Measurements from ENCODE around the gene OR4F6.

Gene OR4F6

DNA sequence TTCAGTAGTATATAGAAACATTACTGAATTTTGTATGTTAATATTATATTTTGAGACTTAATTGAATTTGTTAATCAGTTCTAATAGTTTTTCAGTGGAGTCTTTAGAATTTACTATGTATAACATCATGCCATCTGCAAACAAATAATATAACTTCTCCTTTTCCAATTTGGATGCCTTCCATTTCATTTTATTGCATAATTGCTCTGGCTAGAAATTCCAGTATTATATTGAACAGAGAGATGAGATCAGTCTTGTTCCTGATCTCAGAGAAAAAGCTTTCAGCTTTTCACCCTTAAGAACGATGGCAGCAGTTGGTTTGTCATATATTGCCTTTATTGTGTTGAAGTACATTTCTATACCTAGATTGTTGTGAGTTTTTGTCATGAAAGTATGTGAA lies 49.0 kb downstream of the OR4F6 start:
- H3K36me3 ChIP-seq (ENCODE audit: control insufficient read depth, insufficient read depth, low read length), result no peaks in the 10 kb centered on the region
- H3K9me3 ChIP-seq (ENCODE audit: control insufficient read depth, low read length), result no peaks in the 10 kb centered on the region
- H3K27ac ChIP-seq, result no peak overlapping the region
- no peak overlapping the region for H2AFZ ChIP-seq
- H3K9ac ChIP-seq, result no peak overlapping the region
- H3K4me1 ChIP-seq, result no peaks in the 10 kb centered on the region
- TF ChIP-seq, protein P1, sequence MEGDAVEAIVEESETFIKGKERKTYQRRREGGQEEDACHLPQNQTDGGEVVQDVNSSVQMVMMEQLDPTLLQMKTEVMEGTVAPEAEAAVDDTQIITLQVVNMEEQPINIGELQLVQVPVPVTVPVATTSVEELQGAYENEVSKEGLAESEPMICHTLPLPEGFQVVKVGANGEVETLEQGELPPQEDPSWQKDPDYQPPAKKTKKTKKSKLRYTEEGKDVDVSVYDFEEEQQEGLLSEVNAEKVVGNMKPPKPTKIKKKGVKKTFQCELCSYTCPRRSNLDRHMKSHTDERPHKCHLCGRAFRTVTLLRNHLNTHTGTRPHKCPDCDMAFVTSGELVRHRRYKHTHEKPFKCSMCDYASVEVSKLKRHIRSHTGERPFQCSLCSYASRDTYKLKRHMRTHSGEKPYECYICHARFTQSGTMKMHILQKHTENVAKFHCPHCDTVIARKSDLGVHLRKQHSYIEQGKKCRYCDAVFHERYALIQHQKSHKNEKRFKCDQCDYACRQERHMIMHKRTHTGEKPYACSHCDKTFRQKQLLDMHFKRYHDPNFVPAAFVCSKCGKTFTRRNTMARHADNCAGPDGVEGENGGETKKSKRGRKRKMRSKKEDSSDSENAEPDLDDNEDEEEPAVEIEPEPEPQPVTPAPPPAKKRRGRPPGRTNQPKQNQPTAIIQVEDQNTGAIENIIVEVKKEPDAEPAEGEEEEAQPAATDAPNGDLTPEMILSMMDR (IDR thresholded peaks at IDR 0.05), result no peak
- no peaks in the 10 kb centered on the region for H3K79me2 ChIP-seq
- no peak overlapping the region for H3K4me3 ChIP-seq (ENCODE audit: low read depth, low read length)
- H3K4me2 ChIP-seq (ENCODE audit: low read length), result no peak overlapping the region
- H3K27me3 ChIP-seq (ENCODE audit: control insufficient read depth, insufficient read depth, low read length), result no peaks in the 10 kb centered on the region

Measured in parathyroid adenoma (tissue), 2 donors.